ENCODE data around the gene SETD9. TPM values are rescaled to one million over a fixed set of nuclear protein-coding genes. Genes with fewer than 3 reads are reported as not detected.

SETD9 gene
- total RNA-seq, 2 experiments from 2014 or later: 1.6 to 2.3 TPM

- Histone ChIP-seq H3K4me3 (ENCODE audit: low read length) (no peak overlapping the region), H3K36me3 (ENCODE audit: insufficient read depth, low read length) (no peaks in the 10 kb centered on the region), H3K27me3 (ENCODE audit: control insufficient read depth in 1 of 2, insufficient read depth in 2 of 2, low read length in 2 of 2) (no peaks in the 10 kb centered on the region), H3K9me3 (ENCODE audit: control insufficient read depth in 1 of 2, insufficient read depth in 1 of 2, low read length in 2 of 2) (no peaks in the 10 kb centered on the region), H3K27ac (ENCODE audit: low read depth in 1 of 2, low read length in 2 of 2) (no peak overlapping the region), H3K4me1 (ENCODE audit: insufficient read depth, low read length) (peaks cover 9% of the 10 kb centered on the region)
- H3K4me1 Mint-ChIP-seq (ENCODE audit: low read depth): peaks cover 14% of the 10 kb centered on the region
- DNase-seq (no peak), ATAC-seq (ENCODE audit: poor library complexity) (no peak)
- ChIA-PET CTCF (no interaction called here), POLR2A (interaction anchor here (0.7 kb wide), 1 partner anchor 18 kb away, joined by 3 read pairs; no protein-coding TSS in a partner anchor)
- intact Hi-C loops (cut with DNase I, micrococcal nuclease): no loop called here
- peaks cover 15% of the 10 kb centered on the region for H3K36me3 Mint-ChIP-seq (ENCODE audit: low read depth)
- no peak for TF ChIP-seq CTCF (IDR thresholded peaks at IDR 0.05)
- no peaks in the 10 kb centered on the region for H3K27me3 Mint-ChIP-seq
- no peaks in the 10 kb centered on the region for H3K9me3 Mint-ChIP-seq
- no peak overlapping the region for H3K4me3 Mint-ChIP-seq
- H3K27ac Mint-ChIP-seq: no peak overlapping the region
Observed at GRCh38 chr5:56914678-56915077, 5.3 kb downstream of the SETD9 start.

GRCh38 chr5:56917534-56917933 lies 8.1 kb downstream of the SETD9 start:
- Mint-ChIP-seq H3K9me3 (no peaks in the 10 kb centered on the region), H3K27me3 (no peaks in the 10 kb centered on the region), H3K4me1 (ENCODE audit: low read depth) (no peaks in the 10 kb centered on the region), H3K36me3 (ENCODE audit: low read depth) (peaks cover 19% of the 10 kb centered on the region), H3K27ac (no peak overlapping the region), H3K4me3 (no peak overlapping the region)
- H3K36me3 ChIP-seq (ENCODE audit: insufficient read depth, low read length): peaks cover 3% of the 10 kb centered on the region
- intact Hi-C loops (cut with DNase I, micrococcal nuclease): no loop called here
- DNase-seq (no peak), ATAC-seq (ENCODE audit: poor library complexity) (no peak)
- POLR2A ChIA-PET: interaction anchor here (0.9 kb wide), 1 partner anchor 33 kb away, joined by 3 read pairs; no protein-coding TSS in a partner anchor
- H3K4me3 ChIP-seq (ENCODE audit: low read length): no peak overlapping the region
- no peak for TF ChIP-seq CTCF (IDR thresholded peaks at IDR 0.05)
- no peaks in the 10 kb centered on the region for H3K4me1 ChIP-seq (ENCODE audit: insufficient read depth, low read length)
- no peaks in the 10 kb centered on the region for H3K9me3 ChIP-seq (ENCODE audit: control insufficient read depth in 1 of 2, insufficient read depth in 1 of 2, low read length in 2 of 2)
- H3K27me3 ChIP-seq (ENCODE audit: control insufficient read depth in 1 of 2, insufficient read depth in 2 of 2, low read length in 2 of 2): no peaks in the 10 kb centered on the region
- H3K27ac ChIP-seq (ENCODE audit: low read depth in 1 of 2, low read length in 2 of 2): no peak overlapping the region
- CTCF ChIA-PET: no interaction called here

GRCh38 chr5:56918054-56918453 lies 8.7 kb downstream of the SETD9 start:
- peaks cover 9% of the 10 kb centered on the region for H3K36me3 ChIP-seq (ENCODE audit: insufficient read depth, low read length)
- no peaks in the 10 kb centered on the region for H3K27me3 ChIP-seq (ENCODE audit: control insufficient read depth in 1 of 2, insufficient read depth in 2 of 2, low read length in 2 of 2)
- ChIA-PET CTCF (interaction anchor here (1.0 kb wide), 1 partner anchor 9 kb away, joined by 3 read pairs; no protein-coding TSS in a partner anchor), POLR2A (interaction anchor here (1.6 kb wide), 1 partner anchor 8 kb away, joined by 6 read pairs; no protein-coding TSS in a partner anchor)
- Mint-ChIP-seq H3K9me3 (no peaks in the 10 kb centered on the region), H3K4me1 (ENCODE audit: low read depth) (no peaks in the 10 kb centered on the region), H3K36me3 (ENCODE audit: low read depth) (peaks cover 25% of the 10 kb centered on the region), H3K27ac (no peak overlapping the region), H3K4me3 (no peak overlapping the region), H3K27me3 (no peaks in the 10 kb centered on the region)
- intact Hi-C loops (cut with DNase I, micrococcal nuclease): no loop called here
- H3K4me1 ChIP-seq (ENCODE audit: insufficient read depth, low read length): no peaks in the 10 kb centered on the region
- no peak overlapping the region for H3K27ac ChIP-seq (ENCODE audit: low read depth in 1 of 2, low read length in 2 of 2)
- no peaks in the 10 kb centered on the region for H3K9me3 ChIP-seq (ENCODE audit: control insufficient read depth in 1 of 2, insufficient read depth in 1 of 2, low read length in 2 of 2)
- TF ChIP-seq CTCF (IDR thresholded peaks at IDR 0.05): no peak
- H3K4me3 ChIP-seq (ENCODE audit: low read length): no peak overlapping the region
- no peak for DNase-seq
- no peak for ATAC-seq (ENCODE audit: poor library complexity)
